GM12878 (cell line): Measurements from ENCODE around the gene SNHG17. TPM values are rescaled to one million over a fixed set of nuclear protein-coding genes. Genes with fewer than 3 reads are reported as not detected.

ENCODE experiments used
- ATAC-seq: fragments of 200-7000 bp; cut with Tn5 transposase; 3 replicates; pipeline ENCODE4 v1.9.1; 2020; ENCODE audit warnings: mild to moderate bottlenecking, moderate library complexity
- BruUV-seq: library from RNA; stranded (reverse); fragments of 400-500 nt; replicated peaks from 2 replicates; lab custom pipeline; 2021; lab: Mats Ljungman, UMichigan
- CTCF ChIA-PET: fragments of 300-600 bp; sonication (Branson Sonifier 250); formaldehyde crosslinking; extraction: SDS; loops from one replicate; lab custom pipeline; 2021; ENCODE audit warnings: inconsistent platforms; lab: Yijun Ruan, JAX
- POLR2A ChIA-PET: fragments of 350-600 bp; formaldehyde crosslinking; extraction: SDS; loops from one replicate; lab custom pipeline; 2021; ENCODE audit warnings: inconsistent platforms; lab: Charles Lee
- RAD21 ChIA-PET: fragments of 300-600 bp; sonication (Branson Sonifier 250); formaldehyde crosslinking; loops from one replicate; lab custom pipeline; 2023; ENCODE audit warnings: antibody characterized with exemption; ENCODE audit not compliant: unreplicated experiment; lab: Charles Lee
- SMC1A ChIA-PET: fragments of 300-600 bp; sonication (Branson Sonifier 250); formaldehyde crosslinking; loops from one replicate; lab custom pipeline; 2023; ENCODE audit not compliant: unreplicated experiment, uncharacterized antibody; lab: Charles Lee
- DNase-seq: peaks from one replicate; pipeline ENCODE4 v3.0.0-alpha.2; 2011; ENCODE audit warnings: low read depth, low spot score
- FAIRE-seq: peaks from 3 replicates; lab custom pipeline; 2011; peaks lifted over from hg19 to GRCh38; lab: Jason Lieb, UNC
- H2AFZ ChIP-seq: 2 replicates; pipeline ENCODE4 v1.6.0; 2011; ENCODE audit warnings: low read depth, low read length, control low read depth; ENCODE audit not compliant: control insufficient read depth
- H3K27ac ChIP-seq: 2 replicates; pipeline ENCODE4 v1.5.1; 2011; ENCODE audit warnings: control low read depth; ENCODE audit not compliant: control insufficient read depth, insufficient read depth
- H3K27me3 ChIP-seq, 2 experiments: replicated peaks in 1 of 2; 2 replicates each; pipeline versions ENCODE4 v1.6.0 to v1.6.1; 2011; ENCODE audit warnings: low read length in 1 of 2; ENCODE audit not compliant: control insufficient read depth in 2 of 2, insufficient read depth in 2 of 2
- H3K36me3 ChIP-seq, 2 experiments: 2 replicates each; pipeline ENCODE4 v1.5.1; 2011; ENCODE audit warnings: low read length in 1 of 2; ENCODE audit not compliant: control insufficient read depth in 2 of 2, insufficient read depth in 2 of 2
- H3K4me1 ChIP-seq: 2 replicates; pipeline ENCODE4 v1.6.1; 2011; ENCODE audit warnings: mild to moderate bottlenecking, low read length, moderate library complexity, mixed read lengths; ENCODE audit not compliant: control insufficient read depth, insufficient read depth
- H3K4me2 ChIP-seq: 2 replicates; pipeline ENCODE4 v1.6.0; 2011; ENCODE audit warnings: control low read depth; ENCODE audit not compliant: control insufficient read depth, insufficient read depth
- H3K4me3 ChIP-seq: fragments of 200-600 bp; sonication (generic); 2 replicates; pipeline ENCODE4 v1.5.1; 2016
- H3K79me2 ChIP-seq: 2 replicates; pipeline ENCODE4 v1.6.0; 2011; ENCODE audit warnings: low read length; ENCODE audit not compliant: control insufficient read depth, insufficient read depth
- H3K9ac ChIP-seq: 2 replicates; pipeline ENCODE4 v1.8.0; 2011; ENCODE audit warnings: low read length, control low read depth, mixed read lengths; ENCODE audit not compliant: control insufficient read depth, insufficient read depth
- H3K9me3 ChIP-seq: replicated peaks from 3 replicates; pipeline ENCODE4 v1.5.1; 2011; ENCODE audit warnings: mild to moderate bottlenecking, low read length; ENCODE audit not compliant: control insufficient read depth, insufficient read depth
- H4K20me1 ChIP-seq: 2 replicates; pipeline ENCODE4 v1.6.0; 2011; ENCODE audit not compliant: control insufficient read depth, insufficient read depth
- MTA3 ChIP-seq: IDR thresholded peaks from 2 replicates; pipeline ENCODE4 v1.6.1; 2012; ENCODE audit warnings: low read length, inconsistent platforms, borderline replicate concordance
- NFYA ChIP-seq: IDR thresholded peaks from 2 replicates; pipeline ENCODE4 v1.6.1; 2011; ENCODE audit warnings: low read depth, mild to moderate bottlenecking, low read length, improper control_type of control experiment, borderline replicate concordance
- RB1 ChIP-seq: fragments of 450-650 bp; formaldehyde crosslinking; IDR thresholded peaks from 2 replicates; pipeline ENCODE4 v1.6.1; 2017; ENCODE audit warnings: mild to moderate bottlenecking, borderline replicate concordance
- RELB ChIP-seq: fragments of 450-650 bp; IDR thresholded peaks from 2 replicates; pipeline ENCODE4 v1.6.1; 2017; ENCODE audit warnings: low read depth, mild to moderate bottlenecking, moderate library complexity
- USF1 ChIP-seq: IDR thresholded peaks from 2 replicates; pipeline ENCODE4 v1.6.1; 2011; ENCODE audit warnings: borderline replicate concordance, low read depth, mild to moderate bottlenecking, moderate library complexity, mixed read lengths, low read length; ENCODE audit not compliant: insufficient read depth; ENCODE audit errors: extremely low read length
- ZBTB4 ChIP-seq: fragments of 450-650 bp; formaldehyde crosslinking; IDR thresholded peaks from 2 replicates; pipeline ENCODE4 v1.4.0; 2022; ENCODE audit warnings: mild to moderate bottlenecking, moderate library complexity
- WGBS: methylation state at CpG from one replicate; pipeline ENCODE4 v1.1.6; 2016; ENCODE audit warnings: low lambda C conversion rate; ENCODE audit not compliant: insufficient replicate concordance, insufficient coverage; ENCODE audit errors: missing lambda C conversion rate; 5-methylcytosine and 5-hydroxymethylcytosine counted together
- in situ Hi-C: fragments of 300-500 bp; cut with MboI; formaldehyde crosslinking; loops from 9 replicates; pipeline ENCODE4 v1.14.3; 2018; ENCODE audit warnings: mixed read lengths
- intact Hi-C: fragments of 100-400 bp; cut with micrococcal nuclease; formaldehyde crosslinking; loops from one replicate; pipeline ENCODE4 v1.14.2; 2022; ENCODE audit not compliant: unreplicated experiment
- polyA plus RNA-seq, 11 experiments: library from polyadenylated mRNA; depleted of rRNA in 4 of 11; unstranded in 6 of 11; stranded (reverse) in 5 of 11; fragments of >200 nt; fragmentation: Nextera tagmentation in 4 of 11; fragmentation: Illumina TruSeq in 1 of 11; extraction: Ambion mirVana in 4 of 11; extraction: Trizol in 1 of 11; gene quantifications; 1 replicate in 1 of 11; 2 replicates in 10 of 11; pipeline versions ENCODE4 v1.2.1 to v1.2.3, GENCODE V29; 2011 to 2016; ENCODE audit warnings: inconsistent platforms in 2 of 11, missing spikeins in 2 of 11, low read depth in 1 of 11
- total RNA-seq, 4 experiments: library from RNA; depleted of rRNA in 3 of 4; stranded (reverse); fragments of >200 nt in 3 of 4; fragmentation: Illumina TruSeq in 1 of 4; extraction: Trizol in 1 of 4; gene quantifications; 2 replicates each; pipeline versions ENCODE4 v1.2.1 to v1.2.3, GENCODE V29; 2013 to 2021

SNHG17 gene
- total and polyA plus RNA-seq, 10 of the 15 experiments (the other 5 are each of a cell fraction or from before 2014, with no cell fraction given): 20.8 to 63.0 (median 33.9) TPM

GRCh38 chr20:38458314-38458713, 23.2 kb upstream of the SNHG17 start:
- H4K20me1 ChIP-seq: no peaks in the 10 kb centered on the region
- no peak overlapping the region for H3K4me3 ChIP-seq
- no peak overlapping the region for H2AFZ ChIP-seq
- no peak for TF ChIP-seq MTA3
- no peak for TF ChIP-seq RB1
- intact Hi-C loops: no loop called here
- ChIA-PET CTCF (interaction anchor here (0.8 to 1.9 kb wide), 5 partner anchors 11 to 74 kb away, joined by 3 to 5 read pairs (median 3); partner anchors contain the start of gene RALGAPB), RAD21 (no interaction called here), POLR2A (no interaction called here), SMC1A (no interaction called here)
- in situ Hi-C loops: no loop called here
- FAIRE-seq (no peak), DNase-seq (no peak), ATAC-seq (no peak)
- H3K9me3 ChIP-seq: no peaks in the 10 kb centered on the region
- peaks cover 10% of the 10 kb centered on the region for H3K4me1 ChIP-seq
- no peak overlapping the region for H3K4me2 ChIP-seq
- no peak overlapping the region for H3K27ac ChIP-seq
- no peaks in the 10 kb centered on the region for H3K79me2 ChIP-seq
- no peaks in the 10 kb centered on the region for H3K36me3 ChIP-seq
- no peaks in the 10 kb centered on the region for H3K27me3 ChIP-seq
- H3K9ac ChIP-seq: no peak overlapping the region
- BruUV-seq: no TSS peak
- WGBS: 88% methylated on average over 5 of the region's 5 CpGs

GRCh38 chr20:38454556-38455473, 19.7 kb upstream of the SNHG17 start:
- no peak for FAIRE-seq
- Histone ChIP-seq H3K36me3 (peaks cover 0 to 8% of the 10 kb centered on the region in 2 experiments; a peak in 1 of 4 replicates), H3K4me2 (no peak overlapping the region), H3K27me3 (no peaks in the 10 kb centered on the region), H3K27ac (no peak overlapping the region), H4K20me1 (no peaks in the 10 kb centered on the region), H3K4me3 (no peak overlapping the region), H2AFZ (no peak overlapping the region), H3K9me3 (no peaks in the 10 kb centered on the region), H3K4me1 (peaks cover 16% of the 10 kb centered on the region), H3K9ac (no peak overlapping the region), H3K79me2 (no peaks in the 10 kb centered on the region)
- RAD21 ChIA-PET: interaction anchor here (0.9 to 2.9 kb wide), 2 partner anchors 18 to 22 kb away, joined by 3 to 9 read pairs; partner anchors contain the start of gene RALGAPB
- CTCF ChIA-PET: interaction anchor here (0.7 to 2.3 kb wide), 4 partner anchors 7 to 37 kb away, joined by 3 to 17 read pairs (median 4); partner anchors contain the start of genes RALGAPB and SNHG17
- in situ Hi-C loops: no loop called here
- BruUV-seq: no TSS peak
- no peak for ATAC-seq
- DNase-seq: no peak
- intact Hi-C loops: no loop called here
- 81% methylated on average over 13 of the region's 13 CpGs for WGBS
- POLR2A ChIA-PET: no interaction called here
- SMC1A ChIA-PET: no interaction called here
- TF ChIP-seq NFYA (no peak), USF1 (no peak), ZBTB4 (CRISPR knock-in tag) (no peak), RELB (no peak)
